ENCODE measurements around the gene P2RY2. TPM values are rescaled to one million over a fixed set of nuclear protein-coding genes. Genes with fewer than 3 reads are reported as not detected.

The P2RY2 gene
- total RNA-seq, 2 donors from 2014 or later: 9.5 to 14.7 TPM

GRCh38 chr11:73263640-73264039 is 45.6 kb downstream of the P2RY2 start:
- TF ChIP-seq CTCF (IDR thresholded peaks at IDR 0.05): no peak
- no peak overlapping the region for H3K4me3 ChIP-seq
- peak; percentile 5 for DNase-seq (ENCODE audit: low spot score)
- peaks cover 0 to 28% of the 10 kb centered on the region in 2 donors for H3K4me1 ChIP-seq
- H3K36me3 ChIP-seq: no peaks in the 10 kb centered on the region
- H3K9me3 ChIP-seq: no peaks in the 10 kb centered on the region
- no peak overlapping the region for H3K27ac ChIP-seq
- H3K27me3 ChIP-seq: no peaks in the 10 kb centered on the region

- H3K27me3 ChIP-seq: no peaks in the 10 kb centered on the region
- DNase-seq (ENCODE audit: low spot score): peak; percentile 18
- no peak overlapping the region for H3K27ac ChIP-seq
- H3K4me1 ChIP-seq: peaks cover 0 to 38% of the 10 kb centered on the region in 2 donors
- H3K36me3 ChIP-seq: no peaks in the 10 kb centered on the region
- H3K4me3 ChIP-seq: no peak overlapping the region
- no peaks in the 10 kb centered on the region for H3K9me3 ChIP-seq
- TF ChIP-seq CTCF (IDR thresholded peaks at IDR 0.05): no peak
Measured at GRCh38 chr11:73265278-73265810, 47.3 kb downstream of the P2RY2 start.

- Histone ChIP-seq H3K27me3 (no peaks in the 10 kb centered on the region), H3K4me3 (no peak overlapping the region), H3K36me3 (no peaks in the 10 kb centered on the region), H3K4me1 (peaks cover 0 to 39% of the 10 kb centered on the region in 2 donors), H3K27ac (no peak overlapping the region), H3K9me3 (no peaks in the 10 kb centered on the region)
- peak; percentile 55 for DNase-seq (ENCODE audit: low spot score)
- no peak for TF ChIP-seq CTCF (IDR thresholded peaks at IDR 0.05)
Measured at GRCh38 chr11:73265853-73266645, 48.0 kb downstream of the P2RY2 start.

GRCh38 chr11:73266646-73267020 is 48.6 kb downstream of the P2RY2 start:
- no peaks in the 10 kb centered on the region for H3K9me3 ChIP-seq
- peaks cover 0 to 41% of the 10 kb centered on the region in 2 donors for H3K4me1 ChIP-seq
- peak; percentile 54 for DNase-seq (ENCODE audit: low spot score)
- no peaks in the 10 kb centered on the region for H3K27me3 ChIP-seq
- H3K4me3 ChIP-seq: no peak overlapping the region
- H3K36me3 ChIP-seq: no peaks in the 10 kb centered on the region
- no peak overlapping the region for H3K27ac ChIP-seq
- TF ChIP-seq CTCF (IDR thresholded peaks at IDR 0.05): no peak

GRCh38 chr11:73267122-73267846 is 49.2 kb downstream of the P2RY2 start:
- Histone ChIP-seq H3K4me1 (peaks cover 0 to 47% of the 10 kb centered on the region in 2 donors), H3K27ac (no peak overlapping the region), H3K36me3 (no peaks in the 10 kb centered on the region), H3K4me3 (no peak overlapping the region), H3K9me3 (no peaks in the 10 kb centered on the region), H3K27me3 (no peaks in the 10 kb centered on the region)
- TF ChIP-seq CTCF (IDR thresholded peaks at IDR 0.05): no peak
- DNase-seq (ENCODE audit: low spot score): peak; percentile 43

Data from right atrium auricular region (tissue), 2 donors.